Tongue (tissue), 2 donors: Measurements from ENCODE around the gene SFTPD. TPM values are rescaled to one million over a fixed set of nuclear protein-coding genes. Genes with fewer than 3 reads are reported as not detected.
"Not testable (repeated sequence)": the region's sequence is repeated elsewhere in the genome, so short reads cannot be mapped to it uniquely, and the experiment has no call there.

Experiments used
- DNase-seq: peaks from one replicate; pipeline ENCODE4 v3.0.0-alpha.2; 2015
- total RNA-seq: library from RNA; depleted of rRNA; stranded (reverse); fragments of >200 nt; gene quantifications from one replicate; pipeline ENCODE4 v1.2.3, GENCODE V29; 2014

Gene SFTPD
- total RNA-seq, 1 donor from 2014 or later, result 1.2 TPM

DNA sequence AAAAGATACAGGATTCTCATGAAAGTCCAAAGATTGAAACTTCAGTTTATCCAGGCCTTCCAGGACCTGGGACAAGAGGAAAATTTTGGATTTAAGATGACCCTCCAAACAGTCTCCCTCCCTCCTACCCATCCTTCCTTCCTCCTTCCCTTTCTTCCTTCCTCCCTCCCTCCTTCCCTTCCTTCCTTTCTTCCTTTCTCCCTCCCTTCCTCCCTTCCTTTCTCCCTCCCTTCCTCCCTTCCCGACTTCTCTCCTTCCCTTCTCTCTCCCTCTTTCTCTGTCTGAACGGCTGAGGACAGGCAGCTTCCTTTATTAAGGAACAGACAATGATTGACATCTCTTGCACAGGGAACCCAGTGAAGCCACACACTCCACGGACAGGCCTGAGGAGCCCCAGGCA lies 23.3 kb downstream of the SFTPD start:
- DNase-seq, result no peak

DNA sequence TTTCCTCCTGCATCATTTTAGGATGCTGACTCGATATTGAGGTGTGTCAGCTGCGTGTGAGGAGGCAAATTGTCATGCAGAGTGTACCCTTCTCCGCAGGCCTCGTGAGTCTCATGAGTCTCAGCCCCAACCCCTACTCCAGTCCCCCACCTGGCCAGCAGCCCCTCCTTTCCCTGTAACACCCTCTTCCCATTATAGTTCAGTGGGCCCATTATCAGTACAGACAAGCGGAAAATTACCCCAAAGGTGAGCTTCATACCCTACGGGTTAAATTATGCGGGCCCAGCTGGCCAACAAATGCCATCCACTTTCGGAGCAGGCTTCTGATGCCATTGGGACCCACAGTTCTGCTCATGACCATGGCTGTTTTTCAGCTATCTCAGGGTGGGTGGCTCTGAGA lies 25.2 kb downstream of the SFTPD start:
- no peak for DNase-seq

DNA sequence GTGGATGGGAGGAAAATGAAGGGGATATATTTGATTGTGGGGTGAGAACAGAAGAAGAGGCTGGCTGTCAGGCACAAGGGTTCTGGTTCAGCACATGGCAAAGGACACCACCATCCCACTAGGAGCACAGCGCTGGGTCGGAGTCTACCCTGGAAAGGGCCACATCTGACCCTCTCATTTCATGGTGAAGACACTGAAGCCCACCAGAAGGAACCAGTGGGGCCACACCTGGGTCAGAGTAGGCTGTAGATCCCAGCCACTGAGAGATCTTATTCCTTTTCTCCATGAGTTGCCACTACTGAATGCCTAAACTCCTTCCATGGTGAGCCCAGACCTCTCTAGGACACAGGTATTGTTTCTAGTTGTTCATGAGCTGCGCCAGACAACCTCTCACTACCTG lies 25.8 kb downstream of the SFTPD start:
- DNase-seq, result no peak

DNA sequence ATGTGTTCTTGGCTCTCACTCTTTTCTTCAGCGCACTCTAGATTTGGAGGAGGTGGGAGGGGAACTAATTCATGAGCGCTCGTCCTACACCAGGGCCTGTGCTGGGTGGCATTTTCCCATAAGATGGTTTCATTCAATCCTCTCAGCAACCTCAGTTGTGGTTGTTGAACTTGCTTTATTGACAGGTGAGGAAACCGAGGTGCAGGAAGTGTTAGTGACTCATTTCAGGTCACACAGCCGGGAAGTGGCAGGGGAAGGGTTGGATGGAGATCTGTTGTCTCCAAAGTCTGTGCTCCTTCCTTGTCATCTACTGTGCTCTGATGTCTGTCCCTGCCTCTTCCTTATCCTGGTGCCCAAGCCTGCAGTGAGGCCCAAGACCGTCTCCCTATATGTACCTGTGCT lies 26.9 kb downstream of the SFTPD start:
- DNase-seq, result not testable (repeated sequence)

DNA sequence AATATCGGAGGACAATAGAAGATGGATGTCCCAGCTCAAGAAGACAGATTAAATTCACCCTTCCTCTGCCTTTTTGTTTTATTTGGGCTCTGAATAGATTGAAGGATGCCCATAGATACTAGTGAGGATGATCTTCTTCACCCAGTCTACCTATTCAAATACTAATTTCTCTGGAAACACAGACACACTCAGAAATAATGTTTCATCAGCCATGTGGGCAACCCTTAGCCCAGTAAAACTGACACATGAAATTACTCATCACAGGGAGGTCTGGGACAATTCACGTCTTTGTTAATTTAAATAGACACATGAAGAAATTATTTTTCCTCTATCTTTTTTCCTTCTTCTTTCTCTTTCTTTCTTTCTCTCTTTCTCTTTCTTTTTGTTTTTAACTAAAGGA lies 33.1 kb downstream of the SFTPD start:
- DNase-seq, result not testable (repeated sequence)

DNA sequence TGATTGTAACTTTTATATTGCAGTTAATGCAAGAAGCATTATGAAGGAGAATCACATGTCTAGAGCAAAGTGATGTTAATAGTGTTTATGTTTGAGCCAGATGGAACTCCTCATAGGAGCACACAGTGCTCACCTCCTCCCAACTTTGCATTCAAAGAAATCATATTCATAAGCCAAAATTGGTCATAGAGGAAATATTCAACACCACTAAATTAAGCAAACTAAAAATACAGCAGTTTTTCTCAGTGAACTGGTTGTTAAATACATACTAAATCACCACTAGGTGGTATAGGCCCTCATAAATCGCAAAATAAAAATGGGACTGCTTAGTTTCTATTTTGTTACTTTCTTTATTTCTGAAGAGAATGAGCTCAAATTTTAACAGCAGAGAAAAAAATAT lies 34.4 kb downstream of the SFTPD start:
- DNase-seq, result peak; percentile 22

DNA sequence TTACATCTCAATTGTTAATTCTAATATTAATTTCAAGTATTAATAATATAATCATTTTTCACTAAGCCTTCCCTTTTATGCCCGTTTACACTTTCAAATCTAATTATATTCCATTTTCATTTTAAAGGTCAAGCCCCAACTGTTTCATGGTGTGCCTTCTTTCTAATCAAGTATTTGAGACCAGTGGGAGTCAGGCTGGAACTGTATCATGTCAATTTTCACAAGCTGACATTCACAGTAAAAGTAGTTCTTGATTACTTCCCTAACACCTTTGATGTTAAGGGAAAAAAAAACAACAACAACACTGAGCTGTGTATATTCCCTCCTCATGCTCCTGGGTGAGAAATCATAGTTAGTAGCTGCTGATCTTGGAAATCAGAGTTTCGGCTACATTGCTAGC lies 38.1 kb downstream of the SFTPD start:
- no peak for DNase-seq

DNA sequence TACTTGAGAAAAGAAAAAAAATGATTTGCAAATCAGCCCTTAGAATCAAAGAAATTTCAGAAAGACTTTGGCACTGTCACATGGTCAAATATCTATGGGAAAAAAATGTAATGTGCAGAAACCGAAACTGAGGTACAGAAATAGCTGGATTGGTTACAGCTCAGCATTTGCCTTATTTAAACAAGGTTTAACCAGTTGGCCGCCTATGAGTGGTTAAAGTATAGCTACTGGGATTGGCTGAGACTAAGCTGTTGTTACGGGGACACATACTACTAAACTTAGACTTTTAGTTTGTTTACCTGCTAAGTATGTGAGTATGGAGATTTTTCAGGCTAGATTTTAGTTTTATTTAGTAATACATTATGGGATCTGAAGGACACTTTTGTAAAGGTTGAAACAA lies 38.6 kb downstream of the SFTPD start:
- no peak for DNase-seq

DNA sequence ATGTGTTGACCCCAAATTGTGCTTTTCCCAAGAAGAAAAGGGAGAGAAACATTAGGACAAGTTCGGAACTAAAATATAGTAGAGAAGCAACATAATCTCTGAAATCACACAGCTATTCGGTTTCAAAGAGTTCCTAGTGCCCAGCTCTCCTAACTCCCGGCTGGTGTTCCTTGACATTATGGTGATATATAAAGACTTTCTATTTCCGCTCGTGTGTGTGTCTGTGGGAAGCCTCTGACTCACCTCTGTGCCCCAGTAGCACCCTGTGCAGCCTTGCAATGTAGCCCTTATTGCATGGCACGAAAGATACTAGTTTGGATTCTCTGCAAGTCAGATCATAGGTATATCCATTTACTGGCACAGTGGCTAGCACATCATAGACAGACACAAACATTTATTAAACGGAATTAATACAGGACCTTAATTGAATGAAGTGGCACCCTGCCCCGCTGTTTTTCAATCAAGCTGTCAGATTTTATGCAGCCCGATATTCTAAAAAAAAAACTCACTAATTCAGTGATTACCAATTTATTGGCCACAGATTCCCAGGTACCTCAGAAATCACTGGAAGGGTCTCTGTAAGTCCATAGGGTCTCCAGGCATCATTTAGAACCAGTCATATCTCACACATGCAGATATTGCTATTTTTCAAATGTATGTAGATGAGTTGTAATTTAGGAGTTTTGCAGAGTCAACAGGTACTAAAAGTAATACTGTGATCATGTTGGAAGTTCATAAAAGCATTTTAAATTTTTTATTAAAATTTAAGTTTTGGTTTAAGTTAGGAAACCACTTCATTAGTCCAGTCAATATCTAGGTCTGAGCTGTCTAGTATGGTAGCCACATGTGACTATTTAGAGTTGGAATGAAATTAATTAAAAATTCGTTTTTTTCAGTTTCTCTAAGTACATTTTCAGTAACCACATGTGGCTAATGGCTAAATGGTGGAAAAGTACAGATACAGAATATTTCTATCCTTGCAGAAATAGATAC lies 43.3 kb downstream of the SFTPD start:
- DNase-seq, result peak; percentile 15

DNA sequence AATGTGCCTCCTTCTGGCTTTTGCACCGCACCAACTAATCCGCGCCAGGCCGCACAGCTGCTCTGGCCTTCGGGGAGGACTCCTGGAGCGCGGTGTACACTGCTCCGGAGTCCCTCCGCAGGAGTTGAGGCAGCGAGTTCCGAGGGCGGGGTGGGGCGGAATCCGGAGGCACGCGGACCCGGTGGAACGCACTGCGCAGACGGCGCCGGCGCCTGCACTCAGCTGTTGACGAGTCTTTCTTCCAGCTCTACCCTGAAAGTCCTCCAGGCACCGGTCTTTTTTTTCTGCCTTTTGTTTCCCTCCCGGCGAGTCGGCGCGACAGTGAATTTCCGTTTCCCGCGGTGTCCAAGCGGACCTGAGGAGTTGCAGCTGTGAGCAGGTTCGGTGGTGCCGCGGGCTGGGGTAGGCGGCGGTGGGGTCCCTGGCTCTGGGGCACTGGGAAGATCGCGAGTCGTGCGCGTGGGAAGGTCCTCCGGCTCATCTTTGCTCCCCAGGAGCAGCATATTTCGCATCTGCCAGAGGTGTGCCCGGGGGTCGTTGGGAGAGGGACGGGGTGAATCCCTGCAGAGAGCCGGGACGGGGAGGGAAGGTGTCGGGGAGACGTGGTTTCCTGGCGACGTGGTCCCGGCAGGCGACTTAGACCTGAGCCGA lies 44.1 kb downstream of the SFTPD start:
- DNase-seq, result peak; percentile 83

DNA sequence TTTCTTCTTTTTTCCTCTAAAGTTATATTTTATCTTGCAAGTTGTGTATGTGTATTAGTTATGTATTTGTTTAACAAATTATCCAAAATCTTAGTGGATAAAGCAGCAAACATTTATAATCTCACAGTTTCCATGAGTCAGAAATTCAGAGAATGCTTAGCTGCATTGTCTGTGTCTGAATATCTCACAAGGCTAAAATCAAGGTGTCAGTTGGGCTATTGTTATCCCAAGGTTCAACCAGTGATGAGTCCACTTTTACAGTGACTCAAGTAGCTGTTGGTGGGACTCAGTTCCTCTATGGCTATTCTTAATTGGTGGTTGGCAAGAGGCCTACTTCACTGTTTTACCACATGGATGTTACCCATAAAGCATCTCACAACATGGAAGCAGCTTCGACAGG lies 47.3 kb downstream of the SFTPD start:
- not testable (repeated sequence) for DNase-seq

DNA sequence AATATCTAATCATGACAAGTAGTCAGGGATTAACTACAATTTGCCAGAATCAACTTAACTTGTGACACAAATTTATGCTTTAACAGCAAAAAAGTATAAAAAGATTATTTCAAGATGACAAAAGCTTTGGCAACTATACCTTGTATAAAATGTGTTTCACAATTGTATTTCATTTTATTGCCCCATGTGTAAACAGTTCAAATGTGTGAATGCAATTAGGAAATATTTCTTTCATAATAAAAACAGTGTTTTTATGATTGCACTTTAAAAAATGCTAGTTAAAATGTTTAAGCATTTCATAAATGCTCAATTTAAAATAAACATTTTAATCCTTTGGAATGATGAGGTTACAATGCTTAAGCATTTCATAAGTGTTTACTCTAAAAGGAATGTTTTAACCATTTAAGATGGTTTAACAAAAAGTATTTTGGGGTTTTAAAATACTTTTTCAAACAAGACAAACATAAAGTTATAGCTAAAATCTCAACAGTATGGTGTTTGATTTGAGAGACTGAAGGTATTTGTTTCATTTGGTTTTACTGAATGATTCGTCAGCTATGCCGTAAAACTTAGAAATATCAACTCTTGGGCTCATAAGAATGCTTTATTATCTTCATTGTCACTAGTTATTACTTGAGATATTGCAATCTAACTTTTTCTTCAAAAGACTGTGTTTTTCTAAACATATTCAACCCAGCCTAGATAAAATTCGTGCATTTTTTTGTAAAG lies 50.1 kb downstream of the SFTPD start:
- no peak for DNase-seq

DNA sequence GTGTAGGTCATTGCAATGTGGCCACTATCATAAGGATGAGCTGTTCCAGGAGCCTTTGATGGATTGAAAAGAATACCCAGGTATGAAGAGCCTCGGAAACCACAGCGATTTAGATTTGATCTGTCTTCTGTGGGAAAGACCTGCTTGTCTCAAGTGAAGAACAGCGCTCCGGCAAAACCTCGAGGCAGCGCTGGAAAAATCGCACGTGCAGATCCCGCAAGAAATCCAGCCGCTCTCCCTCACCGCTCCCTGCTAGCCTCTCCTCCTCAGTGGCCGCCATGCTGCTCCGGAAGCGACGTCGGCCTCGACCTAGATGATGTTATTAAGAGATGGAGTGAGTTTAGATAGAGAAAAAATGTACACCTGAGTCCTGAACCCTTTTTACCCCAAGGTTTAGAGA lies 56.0 kb downstream of the SFTPD start:
- DNase-seq, result not testable (repeated sequence)

DNA sequence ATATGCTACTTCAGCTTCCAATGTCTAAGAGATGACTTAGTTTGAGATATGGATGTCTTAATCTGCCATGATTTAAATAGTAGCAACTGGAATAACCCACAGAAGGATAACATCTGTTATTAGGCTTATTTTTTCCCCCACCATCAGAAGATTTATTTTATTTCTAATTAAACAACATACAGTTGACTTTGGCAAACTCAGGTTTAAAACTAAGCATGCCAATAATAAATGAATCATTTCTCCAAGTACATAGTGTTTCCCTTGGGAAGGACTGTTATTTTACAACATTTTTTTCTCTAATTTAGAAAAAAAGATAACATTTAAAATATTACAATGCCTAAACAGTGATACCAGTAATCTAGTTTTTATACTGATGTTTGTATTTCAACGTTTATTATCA lies 58.4 kb downstream of the SFTPD start:
- DNase-seq, result no peak

DNA sequence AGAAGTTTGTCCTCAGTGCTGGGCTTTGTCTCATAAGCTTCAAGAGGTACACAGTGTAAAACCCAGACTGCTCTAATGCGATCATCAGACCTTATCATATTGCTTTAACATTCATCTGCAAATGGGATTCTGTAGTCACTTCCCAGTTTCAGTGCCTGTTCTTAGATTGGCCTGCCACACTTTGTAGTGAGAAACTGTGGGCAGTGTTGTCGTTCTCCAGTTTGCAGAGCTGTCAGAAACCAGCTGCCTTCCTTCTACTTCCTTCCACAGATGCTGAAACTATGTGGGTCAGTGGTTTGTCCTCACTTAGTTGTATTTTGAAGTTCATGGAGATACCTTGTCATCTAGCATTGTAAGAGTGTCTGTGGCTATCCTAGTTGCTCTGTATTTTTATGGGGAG lies 59.9 kb downstream of the SFTPD start:
- not testable (repeated sequence) for DNase-seq

Other genes starting within 250 kb of the SFTPD start
- 0.10 TPM for gene NUTM2B, start 245.9 kb downstream of the SFTPD start, total RNA-seq
- gene NUTM2E, start 122.4 kb downstream of the SFTPD start, total RNA-seq, result 0.41 TPM
- 7.3 TPM for gene TMEM254, start 129.6 kb upstream of the SFTPD start, total RNA-seq
- 31.2 TPM for gene PLAC9, start 183.6 kb upstream of the SFTPD start, total RNA-seq